NCI-H69 (cell line): ENCODE measurements around the gene GTF2H4.
"Not testable (repeated sequence)": the region's sequence is repeated elsewhere in the genome, so short reads cannot be mapped to it uniquely, and the experiment has no call there.

ENCODE experiments used
- DNase-seq: peaks from one replicate; lab custom pipeline; 2025; lab: John Stamatoyannopoulos, UW

Gene GTF2H4

DNA sequence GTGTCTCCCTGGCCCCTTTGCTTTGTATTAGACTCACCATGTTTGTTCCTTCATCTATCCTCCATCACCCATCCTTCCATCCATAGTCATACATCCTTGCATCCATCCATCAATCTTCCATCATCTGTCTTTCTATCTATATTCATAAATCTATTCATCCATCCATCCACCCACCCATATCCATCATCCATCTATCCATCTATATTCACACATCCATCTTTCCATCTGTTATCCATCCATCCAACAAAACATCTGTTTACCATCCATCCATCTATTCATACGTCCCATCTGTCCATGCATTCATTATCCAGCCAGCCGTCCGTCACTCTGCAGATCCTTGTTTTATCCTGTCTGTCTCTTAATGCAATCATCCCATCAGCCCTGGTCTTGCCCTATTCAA is 13.1 kb upstream of the GTF2H4 start:
- no peak for DNase-seq

DNA sequence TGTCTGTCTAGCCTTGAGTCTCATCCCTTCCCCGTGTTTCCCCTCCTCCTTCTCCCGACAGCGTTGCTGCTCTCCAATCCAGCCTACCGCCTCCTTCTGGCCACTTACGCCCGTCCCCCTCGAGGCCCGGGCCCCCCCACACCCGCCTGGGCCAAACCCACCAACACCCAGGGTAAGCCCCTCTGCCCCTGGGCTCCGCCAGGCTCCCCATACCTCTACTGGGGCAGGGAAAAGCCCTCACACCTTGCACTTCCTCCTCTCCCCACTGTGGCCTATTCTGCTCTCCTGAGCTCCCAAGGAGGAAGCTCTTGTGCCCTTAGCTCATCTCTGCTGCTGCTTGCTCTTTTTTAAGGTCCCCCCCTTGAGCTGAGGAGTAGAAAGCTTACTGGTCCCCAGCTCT is 12.7 kb upstream of the GTF2H4 start:
- DNase-seq, result no peak

DNA sequence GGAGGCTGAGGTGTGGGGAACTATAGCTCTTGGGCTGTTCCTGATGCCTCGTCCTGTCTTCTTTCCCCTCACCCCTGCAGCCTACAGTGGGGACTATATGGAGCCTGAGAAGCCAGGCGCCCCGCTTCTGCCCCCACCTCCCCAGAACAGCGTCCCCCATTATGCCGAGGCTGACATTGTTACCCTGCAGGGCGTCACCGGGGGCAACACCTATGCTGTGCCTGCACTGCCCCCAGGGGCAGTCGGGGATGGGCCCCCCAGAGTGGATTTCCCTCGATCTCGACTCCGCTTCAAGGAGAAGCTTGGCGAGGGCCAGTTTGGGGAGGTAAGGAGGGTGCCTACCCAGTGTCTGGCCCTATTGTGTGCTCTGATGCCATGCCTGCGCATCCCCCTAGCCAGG is 11.5 kb upstream of the GTF2H4 start:
- DNase-seq, result no peak

DNA sequence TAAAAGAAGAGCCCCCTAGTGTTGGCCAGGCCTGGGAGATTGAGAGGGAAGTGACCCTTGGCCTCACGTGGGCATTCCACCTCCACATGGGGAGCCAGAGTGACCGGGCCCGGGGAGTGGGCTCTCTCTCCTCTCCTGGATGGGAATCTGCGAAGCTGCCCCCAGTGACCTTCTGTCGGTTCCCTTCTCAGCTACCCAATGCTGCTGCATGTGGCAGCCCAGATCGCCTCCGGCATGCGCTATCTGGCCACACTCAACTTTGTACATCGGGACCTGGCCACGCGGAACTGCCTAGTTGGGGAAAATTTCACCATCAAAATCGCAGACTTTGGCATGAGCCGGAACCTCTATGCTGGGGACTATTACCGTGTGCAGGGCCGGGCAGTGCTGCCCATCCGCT is 10.1 kb upstream of the GTF2H4 start:
- no peak for DNase-seq

DNA sequence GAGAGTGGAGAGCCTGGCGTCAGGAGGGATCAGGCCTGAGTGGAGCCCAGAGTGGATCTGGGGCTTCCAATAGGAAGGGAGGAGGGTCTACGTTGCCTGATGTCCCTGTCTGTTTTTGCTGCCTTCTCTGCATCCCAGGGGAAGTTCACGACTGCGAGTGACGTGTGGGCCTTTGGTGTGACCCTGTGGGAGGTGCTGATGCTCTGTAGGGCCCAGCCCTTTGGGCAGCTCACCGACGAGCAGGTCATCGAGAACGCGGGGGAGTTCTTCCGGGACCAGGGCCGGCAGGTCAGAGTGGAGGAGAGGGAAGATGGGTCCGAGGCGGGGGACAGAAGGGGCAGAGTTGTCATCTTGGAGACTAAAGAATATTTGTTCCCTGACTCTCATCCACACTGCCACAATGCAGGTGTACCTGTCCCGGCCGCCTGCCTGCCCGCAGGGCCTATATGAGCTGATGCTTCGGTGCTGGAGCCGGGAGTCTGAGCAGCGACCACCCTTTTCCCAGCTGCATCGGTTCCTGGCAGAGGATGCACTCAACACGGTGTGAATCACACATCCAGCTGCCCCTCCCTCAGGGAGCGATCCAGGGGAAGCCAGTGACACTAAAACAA is 9.2 kb upstream of the GTF2H4 start:
- DNase-seq, result no peak

DNA sequence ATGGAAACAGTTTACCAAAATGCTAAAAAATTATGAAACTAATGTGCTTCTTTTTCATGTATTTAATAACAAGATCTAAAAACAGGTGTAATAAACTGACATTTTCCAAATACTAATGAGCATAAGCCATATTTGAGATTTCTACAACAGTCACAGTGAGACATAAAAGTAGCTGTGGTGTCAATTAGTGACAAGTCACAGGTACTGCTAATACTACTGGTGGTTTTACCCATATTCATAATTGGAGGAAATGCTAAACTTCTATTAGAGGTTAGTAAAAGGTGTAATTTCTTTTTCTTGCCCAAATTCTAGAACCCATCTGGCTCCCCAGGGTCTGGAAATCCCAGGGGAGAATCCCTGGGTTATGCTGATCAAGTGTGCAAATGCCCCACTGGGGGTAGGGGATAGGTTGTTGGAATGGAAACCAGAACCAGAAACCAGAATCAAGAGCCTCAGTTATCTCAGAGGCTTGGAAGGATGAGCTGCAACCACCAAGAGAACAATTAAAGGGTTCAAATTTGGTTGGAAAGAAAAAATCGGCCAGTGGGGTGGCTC is 7.1 kb upstream of the GTF2H4 start:
- DNase-seq, result no peak

DNA sequence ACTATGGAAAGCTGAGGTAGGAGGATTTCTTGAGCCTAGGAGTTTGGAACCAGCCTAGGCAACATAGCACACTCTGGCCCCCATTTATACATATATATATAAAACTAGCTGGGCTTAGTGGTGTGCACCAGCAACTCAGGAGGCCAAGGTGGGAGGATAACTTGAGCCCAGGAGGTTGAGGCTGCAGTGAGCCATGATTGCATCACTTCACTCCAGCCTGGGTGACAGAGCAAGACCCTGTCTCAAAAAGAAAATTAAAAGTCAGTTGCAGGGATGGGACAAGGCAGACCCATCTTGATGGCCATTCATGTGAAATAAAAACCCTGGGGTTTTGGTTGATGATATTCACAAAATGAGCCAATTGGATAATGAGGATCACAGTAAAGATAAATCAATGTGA is 6.6 kb upstream of the GTF2H4 start:
- DNase-seq, result no peak

DNA sequence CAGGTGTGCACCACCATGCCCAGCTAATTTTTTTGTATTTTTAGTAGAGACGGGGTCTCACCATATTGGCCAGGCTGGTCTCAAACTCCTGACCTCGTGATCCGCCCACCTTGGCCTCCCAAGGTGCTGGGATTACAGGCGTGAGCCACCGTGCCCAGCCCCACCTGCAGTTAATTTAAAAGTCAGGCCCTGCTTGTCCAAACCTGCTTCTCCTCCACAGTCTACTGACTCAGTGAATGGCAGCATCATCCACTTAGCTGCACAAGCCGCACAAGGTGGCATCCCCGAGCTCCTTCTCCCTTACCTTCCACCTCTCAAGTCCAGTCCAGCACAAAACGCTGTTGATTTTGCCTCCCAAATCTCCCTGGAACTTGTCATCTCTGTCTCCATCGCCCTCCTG is 5.8 kb upstream of the GTF2H4 start:
- DNase-seq, result not testable (repeated sequence)

DNA sequence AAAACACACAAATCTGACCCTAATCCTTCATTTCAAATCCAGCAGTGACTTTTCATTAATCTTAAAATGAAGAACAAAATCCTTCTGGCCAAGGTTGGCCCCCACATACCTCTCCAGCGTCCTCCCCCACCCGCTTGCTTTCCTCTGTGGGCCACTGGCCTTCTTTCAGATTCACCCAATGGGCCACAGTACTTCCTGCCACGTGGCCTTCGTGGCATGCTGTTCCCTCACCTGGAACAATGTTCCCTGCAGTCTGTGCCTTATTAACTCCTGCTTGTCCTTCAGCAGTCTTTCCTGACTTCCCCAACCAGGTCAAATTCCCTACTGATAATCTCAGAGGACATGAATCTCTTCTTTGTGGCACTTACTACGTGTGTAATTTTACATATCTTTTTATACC is 5.3 kb upstream of the GTF2H4 start:
- no peak for DNase-seq

DNA sequence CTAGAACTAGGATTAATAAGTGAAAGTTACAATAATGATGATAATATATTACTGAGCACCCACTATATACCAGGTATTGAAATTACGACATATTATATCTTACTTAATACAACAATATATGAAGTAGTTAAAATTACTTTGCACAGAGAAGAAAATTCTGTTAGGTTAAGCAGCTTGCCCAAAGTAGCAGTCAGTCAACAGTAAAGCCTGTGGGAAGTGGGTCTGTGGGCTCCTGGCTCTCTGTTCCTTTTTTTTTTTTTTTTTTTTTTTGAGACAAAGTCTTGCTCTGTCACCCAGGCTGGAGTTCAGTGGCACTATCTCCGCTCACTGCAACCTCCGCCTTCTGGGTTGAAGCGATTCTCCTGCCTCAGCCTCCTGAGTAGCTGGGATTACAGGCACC is 4.8 kb upstream of the GTF2H4 start:
- DNase-seq, result no peak

DNA sequence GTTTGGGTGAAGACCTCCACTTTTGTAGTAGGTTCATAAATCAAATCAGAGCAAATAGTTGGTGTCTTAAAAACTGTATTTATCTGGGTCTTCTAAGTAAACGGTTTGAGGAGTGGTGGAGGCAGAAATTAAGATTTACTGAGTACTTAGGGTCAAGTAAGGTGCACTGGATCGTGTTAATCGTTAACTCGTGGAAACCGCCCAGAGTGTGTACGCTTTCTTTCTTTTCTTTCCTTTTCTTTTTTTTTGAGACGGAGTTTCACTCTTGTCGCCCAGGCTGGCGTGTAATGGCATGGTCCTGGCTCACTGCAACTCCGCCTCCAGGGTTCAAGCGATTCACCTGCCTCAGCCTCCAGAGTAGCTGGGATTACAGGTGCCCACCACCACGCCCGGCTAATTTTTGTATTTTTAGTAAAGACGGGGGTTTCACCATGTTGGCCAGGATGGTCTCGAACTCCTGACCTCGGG is 683 bp upstream of the GTF2H4 start:
- not testable (repeated sequence) for DNase-seq

DNA sequence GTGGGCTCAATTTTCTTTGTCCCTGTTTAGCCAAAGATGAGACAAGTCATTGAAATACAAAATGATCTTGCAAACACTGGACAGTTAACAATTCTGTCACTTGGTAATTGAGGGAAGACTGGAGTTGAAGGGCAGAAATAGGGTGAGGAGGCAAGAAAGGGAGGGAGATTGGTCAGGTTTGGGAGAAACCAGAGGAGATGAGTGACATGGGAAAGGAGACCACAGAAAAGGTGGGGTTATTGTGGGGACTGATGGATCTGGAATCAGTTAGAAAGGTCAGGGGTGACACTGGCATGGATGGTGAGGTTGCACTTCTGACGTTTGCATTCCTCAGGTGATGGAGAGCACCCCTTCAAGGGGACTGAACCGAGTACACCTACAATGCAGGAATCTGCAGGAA is 693 bp downstream of the GTF2H4 start:
- DNase-seq, result no peak

DNA sequence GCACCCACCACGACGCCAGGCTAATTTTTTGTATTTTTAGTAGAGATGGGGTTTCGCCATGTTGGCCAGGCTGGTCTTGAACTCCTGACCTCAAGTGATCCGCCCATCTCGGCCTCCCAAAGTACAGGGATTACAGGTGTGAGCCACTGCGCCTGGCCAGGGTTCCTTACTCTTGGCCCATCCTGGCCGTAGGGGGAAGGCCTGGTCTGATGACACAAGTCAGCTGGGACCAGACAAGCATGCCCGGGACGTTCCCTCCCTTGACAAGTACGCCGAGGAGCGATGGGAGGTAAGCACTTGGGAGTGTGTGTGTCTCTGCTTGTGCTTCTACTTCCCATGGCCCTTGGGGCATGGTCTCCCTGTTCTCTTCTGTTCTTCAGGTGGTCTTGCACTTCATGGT is 2.5 kb downstream of the GTF2H4 start:
- not testable (repeated sequence) for DNase-seq

DNA sequence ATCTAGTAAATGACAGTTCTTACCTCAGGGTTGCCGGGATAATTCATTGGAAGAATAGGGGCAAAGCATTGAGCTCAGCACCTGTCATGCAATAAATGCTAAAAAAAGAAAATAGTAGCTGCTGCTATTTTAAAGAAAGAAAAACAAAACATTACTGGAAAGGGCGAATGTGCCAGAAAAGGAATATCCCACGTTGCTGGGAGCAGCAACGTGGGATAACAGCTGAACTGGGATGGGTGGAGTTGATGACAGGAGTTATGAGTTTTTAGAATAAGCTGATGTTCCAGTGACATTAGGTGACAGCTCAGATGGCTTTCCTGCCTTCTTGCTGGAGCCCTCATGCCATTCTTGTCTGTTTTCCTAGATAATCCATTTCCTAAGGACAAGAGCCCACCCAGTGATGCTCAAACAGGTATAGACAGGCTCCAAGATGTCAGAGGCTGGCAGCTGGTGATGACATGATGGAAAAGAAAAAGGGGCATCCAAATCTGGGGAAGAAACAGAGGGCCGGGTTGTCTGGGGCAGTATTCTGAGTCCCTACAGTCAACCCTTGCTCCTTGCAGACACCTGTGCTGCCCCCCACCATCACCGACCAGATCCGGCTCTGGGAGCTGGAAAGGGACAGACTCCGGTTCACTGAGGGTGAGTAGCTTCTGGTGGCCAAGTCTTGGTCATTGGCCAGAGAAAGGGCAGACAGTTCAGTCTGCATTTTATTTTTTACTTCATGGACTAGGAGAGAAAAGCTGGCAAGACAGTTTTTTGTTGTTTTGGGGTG is 4.9 kb downstream of the GTF2H4 start:
- no peak for DNase-seq

DNA sequence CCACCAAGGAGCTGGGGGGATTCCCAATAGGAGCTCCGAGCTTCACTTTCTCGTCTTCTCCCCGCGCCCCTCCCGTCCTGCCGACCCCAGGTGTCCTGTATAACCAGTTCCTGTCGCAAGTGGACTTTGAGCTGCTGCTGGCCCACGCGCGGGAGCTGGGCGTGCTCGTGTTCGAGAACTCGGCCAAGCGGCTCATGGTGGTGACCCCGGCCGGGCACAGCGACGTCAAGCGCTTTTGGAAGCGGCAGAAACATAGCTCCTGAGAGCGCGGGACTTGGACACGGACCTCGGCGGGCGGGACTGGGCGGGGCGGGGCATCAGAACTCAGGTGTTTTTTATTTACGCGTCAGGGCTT is 5.7 kb downstream of the GTF2H4 start:
- DNase-seq, result no peak

DNA sequence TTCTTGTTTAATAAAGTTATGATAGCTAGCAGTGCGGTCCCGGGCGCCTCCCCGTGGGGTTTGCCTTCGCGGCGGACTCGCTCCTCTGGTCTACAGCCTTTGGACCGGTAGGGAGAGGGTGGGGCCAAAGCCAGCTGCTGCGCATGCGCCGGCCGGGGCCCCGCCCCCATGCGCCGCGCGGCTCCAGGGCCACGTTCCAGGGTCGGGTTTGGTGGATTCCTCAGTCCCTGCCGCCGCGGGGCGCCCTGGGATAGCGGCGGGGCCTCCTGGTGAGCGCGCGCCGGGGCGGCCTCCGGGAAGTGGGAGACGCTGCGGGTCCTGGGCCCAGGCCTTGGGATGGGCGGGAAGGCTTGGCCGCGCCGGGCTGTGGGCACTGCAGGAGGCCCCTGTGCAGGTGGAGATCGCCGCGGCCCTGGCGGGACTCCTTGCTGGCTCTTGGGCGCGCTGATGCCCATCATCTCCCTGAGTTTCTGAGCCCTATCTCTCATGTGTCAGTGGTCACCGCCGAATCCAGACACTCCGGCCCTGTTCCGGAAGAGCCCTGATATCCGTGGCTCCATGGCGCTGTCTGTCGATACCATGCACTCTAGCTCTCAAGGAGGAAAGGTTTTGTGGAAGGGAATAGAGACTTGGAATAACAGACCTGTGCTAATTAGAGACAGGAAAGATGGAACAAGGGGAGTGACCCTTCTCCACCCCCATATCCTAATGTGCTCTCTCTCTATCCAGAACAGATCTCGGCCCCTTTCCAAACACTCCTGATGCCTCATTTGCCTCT is 6.3 kb downstream of the GTF2H4 start, which contains the start of gene VARS2:
VARS2 (plus strand) TSS at position 163 of the 778 bp plus-strand sequence; CDS start at position 762, 599 bp downstream.
- DNase-seq, result peak; percentile 91

DNA sequence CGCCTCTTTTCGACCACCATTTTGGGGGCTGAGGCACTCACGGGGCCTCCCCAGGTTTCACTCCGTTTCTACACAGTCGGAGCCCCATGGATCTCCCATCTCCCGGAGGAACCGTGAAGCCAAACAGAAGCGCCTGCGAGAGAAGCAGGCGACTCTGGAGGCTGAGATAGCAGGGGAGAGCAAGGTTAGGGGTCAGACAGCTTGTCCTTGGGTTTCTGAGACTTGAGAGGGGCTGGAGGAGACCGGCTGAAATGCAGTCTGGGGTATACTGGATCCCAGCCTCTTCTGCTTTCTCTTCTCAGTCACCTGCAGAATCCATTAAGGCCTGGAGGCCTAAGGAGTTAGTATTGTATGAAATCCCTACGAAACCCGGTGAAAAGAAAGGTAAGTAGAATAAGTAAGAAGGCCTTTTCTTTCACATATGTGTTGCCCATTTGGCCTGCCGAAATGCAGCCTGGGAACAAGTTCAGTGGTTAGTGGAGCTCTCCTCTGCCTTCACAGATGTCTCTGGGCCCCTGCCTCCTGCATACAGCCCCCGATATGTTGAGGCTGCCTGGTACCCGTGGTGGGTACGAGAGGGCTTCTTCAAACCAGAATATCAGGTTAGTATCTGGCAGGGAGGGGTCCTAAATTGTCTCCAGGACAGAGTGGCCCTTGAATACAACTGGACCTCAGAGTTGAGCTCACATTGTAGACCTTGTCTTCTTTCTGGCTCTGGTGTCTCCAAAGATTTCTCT is 7.0 kb downstream of the GTF2H4 start:
- peak; percentile 37 for DNase-seq

DNA sequence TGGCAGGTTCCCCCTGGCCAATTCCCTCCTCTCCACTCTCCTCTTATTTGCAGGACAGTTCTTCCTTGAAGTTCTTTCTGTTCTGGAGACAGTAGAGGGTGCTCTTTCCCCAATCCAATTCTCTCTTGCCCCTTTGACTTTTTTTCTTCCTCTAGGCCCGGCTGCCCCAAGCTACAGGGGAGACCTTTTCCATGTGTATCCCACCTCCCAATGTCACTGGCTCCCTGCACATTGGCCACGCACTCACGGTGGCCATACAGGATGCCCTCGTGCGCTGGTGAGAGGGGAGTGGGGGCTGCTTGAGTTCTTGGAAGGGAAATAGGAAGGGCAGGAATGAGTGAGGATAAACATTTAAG is 7.6 kb downstream of the GTF2H4 start:
- DNase-seq, result peak; percentile 62

DNA sequence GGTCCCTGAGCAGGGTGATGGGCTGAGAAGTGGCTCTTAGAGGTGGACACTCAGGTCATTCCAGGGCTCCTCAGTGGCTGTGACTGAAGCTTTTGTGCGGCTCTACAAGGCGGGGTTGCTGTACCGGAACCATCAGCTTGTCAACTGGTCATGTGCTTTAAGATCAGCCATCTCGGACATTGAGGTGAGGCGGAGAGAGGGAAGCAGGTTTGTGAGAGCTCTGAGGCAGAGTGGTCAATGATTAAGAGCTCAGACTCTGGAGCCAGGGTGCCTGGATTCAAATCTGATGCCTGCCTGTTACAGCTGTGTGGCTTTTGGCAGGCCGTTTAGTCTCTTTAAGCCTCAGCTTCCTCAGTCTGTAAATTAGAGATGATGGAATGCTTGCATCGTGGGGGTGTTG is 9.0 kb downstream of the GTF2H4 start:
- no peak for DNase-seq

DNA sequence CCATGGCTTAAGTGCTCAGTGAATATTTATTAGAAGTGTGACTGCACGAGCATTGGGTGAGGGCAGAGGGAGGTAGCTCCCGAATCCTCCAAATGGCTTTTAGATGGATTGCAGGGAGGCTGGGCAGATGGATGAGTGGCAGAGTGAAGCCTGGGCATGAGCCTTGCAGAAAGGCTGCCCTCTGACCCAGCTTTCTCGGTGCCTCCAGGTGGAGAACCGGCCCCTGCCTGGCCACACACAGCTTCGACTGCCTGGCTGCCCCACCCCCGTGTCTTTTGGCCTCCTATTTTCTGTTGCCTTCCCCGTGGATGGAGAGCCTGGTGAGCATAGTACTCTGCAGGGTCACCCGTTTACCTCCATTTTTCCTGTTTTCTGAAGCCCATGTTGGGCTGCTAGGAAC is 9.5 kb downstream of the GTF2H4 start:
- DNase-seq, result no peak

DNA sequence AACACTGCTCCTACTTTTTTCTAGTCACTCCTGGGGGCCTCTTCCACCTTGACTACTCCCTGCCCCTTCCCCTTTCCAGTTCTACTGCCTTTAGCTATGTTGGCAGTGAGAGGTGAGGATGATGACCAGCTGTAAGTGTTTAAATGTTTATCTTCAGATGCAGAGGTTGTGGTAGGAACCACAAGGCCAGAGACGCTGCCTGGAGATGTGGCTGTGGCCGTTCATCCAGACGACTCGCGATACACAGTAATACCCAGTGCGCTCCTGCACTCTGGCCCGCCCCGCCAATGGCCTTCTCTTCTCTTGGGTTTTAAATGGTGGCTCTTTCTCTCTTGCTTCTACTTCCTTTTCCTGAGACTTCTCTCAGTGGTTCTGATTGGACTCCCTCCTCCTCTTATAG is 10.7 kb downstream of the GTF2H4 start:
- no peak for DNase-seq

DNA sequence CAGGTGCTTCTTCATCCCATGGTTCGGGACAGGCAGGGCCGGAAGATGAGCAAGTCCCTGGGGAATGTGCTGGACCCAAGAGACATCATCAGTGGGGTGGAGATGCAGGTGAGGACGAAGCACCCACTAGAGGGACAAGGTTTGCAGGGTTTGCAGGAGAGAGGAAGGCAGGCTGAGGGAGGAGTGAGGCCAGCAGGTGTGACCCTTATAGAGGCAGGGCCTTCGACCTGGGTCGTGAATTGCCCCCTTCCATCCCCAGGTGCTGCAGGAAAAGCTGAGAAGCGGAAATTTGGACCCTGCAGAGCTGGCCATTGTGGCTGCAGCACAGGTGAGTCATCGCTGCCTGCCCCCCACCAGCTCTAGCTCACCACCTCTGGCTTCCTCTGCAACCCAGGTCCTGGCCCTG is 14.4 kb downstream of the GTF2H4 start:
- no peak for DNase-seq
